Epithelial cell of esophagus (primary cell): ENCODE data around the gene TBC1D3B.
"Not testable (repeated sequence)": the region's sequence is repeated elsewhere in the genome, so short reads cannot be mapped to it uniquely, and the experiment has no call there.

ENCODE experiments used
- DNase-seq: peaks from one replicate; pipeline ENCODE4 v3.0.0; 2010; ENCODE audit warnings: low read depth
- H3K4me3 ChIP-seq: 2 replicates; pipeline ENCODE4 v1.5.1; 2011; ENCODE audit warnings: mild to moderate bottlenecking, low read length, control low read depth
- TF ChIP-seq, protein P1 (sequence below): IDR thresholded peaks from 2 replicates; pipeline ENCODE4 v1.5.1; 2011; ENCODE audit warnings: low read depth, mild to moderate bottlenecking, low read length, control low read depth, inconsistent platforms; ENCODE audit not compliant: insufficient read depth; ENCODE audit errors: missing control alignments

The TBC1D3B gene

DNA sequence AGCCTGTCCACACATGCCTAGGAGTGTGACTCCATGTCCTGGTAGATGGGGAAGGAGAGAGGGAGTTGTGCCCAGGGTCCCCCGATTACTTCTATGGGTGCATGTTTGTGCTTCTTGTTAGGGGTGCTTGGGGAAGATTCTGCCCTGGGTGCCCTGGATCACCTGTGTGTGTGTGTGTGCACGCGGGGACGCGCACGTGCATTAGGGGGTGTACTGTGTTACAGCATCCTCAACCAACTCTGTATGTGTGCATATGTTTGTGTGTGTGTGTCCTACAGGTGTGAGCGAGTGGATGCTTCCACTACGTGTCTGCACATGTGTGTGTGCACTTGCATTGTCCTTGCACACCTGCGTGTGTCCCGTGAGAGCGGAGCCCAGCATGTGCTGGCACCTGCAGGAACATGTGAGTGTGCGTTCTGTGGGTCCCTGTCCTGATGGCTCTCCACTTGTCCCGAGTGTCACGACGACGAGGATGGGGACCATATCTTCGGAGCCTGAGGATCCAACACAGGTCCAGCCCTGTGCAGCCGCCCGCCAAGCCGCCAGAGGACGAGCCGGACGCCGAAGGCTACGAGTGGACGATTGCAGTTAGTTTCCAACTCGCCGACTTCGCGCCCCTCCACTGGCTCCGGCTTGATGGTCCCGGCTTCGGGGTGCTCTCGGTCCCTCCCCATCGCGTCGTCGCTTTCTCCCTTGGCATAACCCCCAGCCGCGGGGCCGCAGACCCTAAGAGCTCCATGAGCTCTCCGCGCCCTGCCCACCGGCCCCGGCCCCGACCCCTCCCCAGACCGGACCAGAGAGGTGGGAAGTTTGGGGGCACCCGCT, 6.0 kb upstream of the TBC1D3B start:
- TF ChIP-seq, protein P1, sequence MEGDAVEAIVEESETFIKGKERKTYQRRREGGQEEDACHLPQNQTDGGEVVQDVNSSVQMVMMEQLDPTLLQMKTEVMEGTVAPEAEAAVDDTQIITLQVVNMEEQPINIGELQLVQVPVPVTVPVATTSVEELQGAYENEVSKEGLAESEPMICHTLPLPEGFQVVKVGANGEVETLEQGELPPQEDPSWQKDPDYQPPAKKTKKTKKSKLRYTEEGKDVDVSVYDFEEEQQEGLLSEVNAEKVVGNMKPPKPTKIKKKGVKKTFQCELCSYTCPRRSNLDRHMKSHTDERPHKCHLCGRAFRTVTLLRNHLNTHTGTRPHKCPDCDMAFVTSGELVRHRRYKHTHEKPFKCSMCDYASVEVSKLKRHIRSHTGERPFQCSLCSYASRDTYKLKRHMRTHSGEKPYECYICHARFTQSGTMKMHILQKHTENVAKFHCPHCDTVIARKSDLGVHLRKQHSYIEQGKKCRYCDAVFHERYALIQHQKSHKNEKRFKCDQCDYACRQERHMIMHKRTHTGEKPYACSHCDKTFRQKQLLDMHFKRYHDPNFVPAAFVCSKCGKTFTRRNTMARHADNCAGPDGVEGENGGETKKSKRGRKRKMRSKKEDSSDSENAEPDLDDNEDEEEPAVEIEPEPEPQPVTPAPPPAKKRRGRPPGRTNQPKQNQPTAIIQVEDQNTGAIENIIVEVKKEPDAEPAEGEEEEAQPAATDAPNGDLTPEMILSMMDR = no peak
- peak; percentile 18 for DNase-seq
- H3K4me3 ChIP-seq = peak overlapping the region; percentile 46

- DNase-seq, H3K4me3 ChIP-seq: not testable (repeated sequence)
Measured at GRCh38 chr17:36181446-36182175, 5.2 kb upstream of the TBC1D3B start.

DNA sequence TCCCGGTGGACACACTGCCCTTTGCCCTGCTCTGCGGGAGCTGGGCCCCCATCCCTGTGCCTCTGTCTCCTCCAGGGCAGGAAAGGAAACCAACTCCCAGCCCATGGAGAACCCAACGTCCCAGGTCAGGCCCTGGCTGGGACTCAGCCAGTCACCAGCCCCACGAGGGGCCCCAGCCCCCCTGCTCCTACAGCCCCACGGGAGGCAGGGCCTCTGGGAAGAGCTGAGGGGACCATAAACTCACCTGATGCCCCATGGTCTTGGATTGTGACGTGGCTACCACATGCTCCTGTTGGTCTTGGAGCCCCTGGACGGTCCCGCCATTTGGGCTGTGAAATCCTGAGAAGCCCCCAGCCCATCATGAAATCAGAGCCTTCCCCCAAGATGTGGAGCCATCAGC, 7.6 kb downstream of the TBC1D3B start:
- not testable (repeated sequence) for DNase-seq, H3K4me3 ChIP-seq

- DNase-seq = no peak
- TF ChIP-seq, protein P1 = no peak
- H3K4me3 ChIP-seq = no peak overlapping the region
Measured at GRCh38 chr17:36153895-36154610, 22.4 kb downstream of the TBC1D3B start.

DNA sequence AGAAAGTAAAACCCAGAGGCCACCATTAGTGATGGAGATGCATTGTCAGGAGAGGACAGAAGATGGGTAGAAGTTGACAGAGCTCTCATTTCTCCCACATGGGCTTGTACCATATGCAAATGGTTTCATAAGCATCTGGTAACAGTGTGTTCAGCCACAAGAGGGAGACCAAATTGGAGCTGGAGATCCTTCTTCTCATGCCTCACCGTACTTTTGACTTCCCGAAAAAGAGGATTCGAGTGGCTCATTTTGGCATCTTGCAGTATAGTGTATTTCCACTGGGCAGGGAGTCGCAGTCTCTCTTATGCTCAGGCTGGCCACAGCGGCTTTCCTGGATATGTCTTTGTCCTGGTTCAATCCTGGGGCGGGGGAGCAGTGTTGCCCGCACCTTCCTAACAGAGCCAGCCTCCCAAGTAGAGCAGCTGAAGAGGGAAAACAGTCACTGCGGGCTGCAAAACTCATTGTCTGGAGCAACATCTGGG, 23.8 kb downstream of the TBC1D3B start:
- DNase-seq = peak; percentile 38
- TF ChIP-seq, protein P1 = peak; percentile 21
- H3K4me3 ChIP-seq = no peak overlapping the region

- TF ChIP-seq, protein P1 = no peak
- no peak for DNase-seq
- H3K4me3 ChIP-seq = no peak overlapping the region
Measured at GRCh38 chr17:36151891-36152638, 24.4 kb downstream of the TBC1D3B start.

DNA sequence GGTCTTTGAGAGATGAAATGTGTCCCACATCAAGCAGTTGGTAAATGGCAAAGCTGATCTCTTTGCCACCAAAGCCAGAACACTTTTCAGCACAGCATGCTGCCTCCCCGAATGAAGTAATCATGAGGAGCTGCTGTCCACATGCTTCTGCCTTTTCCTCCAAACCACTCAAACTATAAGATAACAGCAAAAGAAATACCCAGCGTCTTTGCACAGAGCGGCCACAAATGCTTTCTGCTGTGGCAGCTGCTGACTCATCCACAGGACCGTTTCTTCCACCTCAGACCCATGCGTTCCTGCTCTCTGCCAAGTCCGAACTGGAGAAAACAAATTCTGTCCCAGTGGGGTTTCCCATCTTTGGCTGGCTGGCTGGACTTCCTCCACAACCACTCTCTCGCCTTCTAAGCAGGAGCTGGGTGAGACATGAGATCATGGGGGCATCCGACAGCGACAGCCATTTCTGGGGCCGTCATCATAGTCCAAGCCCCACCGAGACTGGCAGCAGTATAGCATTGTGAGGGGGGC, 27.1 kb downstream of the TBC1D3B start:
- TF ChIP-seq, protein P1 = no peak
- no peak overlapping the region for H3K4me3 ChIP-seq
- DNase-seq = no peak
